Activated CD8-positive, alpha-beta memory T cell treated with anti-CD3 and anti-CD28 coated beads, Interleukin-2, amount 50 U/mL, for 24 hours (primary cell): ENCODE data around the gene PPP1R18.
"Not testable (repeated sequence)": the region's sequence is repeated elsewhere in the genome, so short reads cannot be mapped to it uniquely, and the experiment has no call there.

Experiments used
- DNase-seq: peaks from one replicate; pipeline ENCODE4 v3.0.0-alpha.2; 2020; ENCODE audit errors: extremely low read depth

The PPP1R18 gene

DNA sequence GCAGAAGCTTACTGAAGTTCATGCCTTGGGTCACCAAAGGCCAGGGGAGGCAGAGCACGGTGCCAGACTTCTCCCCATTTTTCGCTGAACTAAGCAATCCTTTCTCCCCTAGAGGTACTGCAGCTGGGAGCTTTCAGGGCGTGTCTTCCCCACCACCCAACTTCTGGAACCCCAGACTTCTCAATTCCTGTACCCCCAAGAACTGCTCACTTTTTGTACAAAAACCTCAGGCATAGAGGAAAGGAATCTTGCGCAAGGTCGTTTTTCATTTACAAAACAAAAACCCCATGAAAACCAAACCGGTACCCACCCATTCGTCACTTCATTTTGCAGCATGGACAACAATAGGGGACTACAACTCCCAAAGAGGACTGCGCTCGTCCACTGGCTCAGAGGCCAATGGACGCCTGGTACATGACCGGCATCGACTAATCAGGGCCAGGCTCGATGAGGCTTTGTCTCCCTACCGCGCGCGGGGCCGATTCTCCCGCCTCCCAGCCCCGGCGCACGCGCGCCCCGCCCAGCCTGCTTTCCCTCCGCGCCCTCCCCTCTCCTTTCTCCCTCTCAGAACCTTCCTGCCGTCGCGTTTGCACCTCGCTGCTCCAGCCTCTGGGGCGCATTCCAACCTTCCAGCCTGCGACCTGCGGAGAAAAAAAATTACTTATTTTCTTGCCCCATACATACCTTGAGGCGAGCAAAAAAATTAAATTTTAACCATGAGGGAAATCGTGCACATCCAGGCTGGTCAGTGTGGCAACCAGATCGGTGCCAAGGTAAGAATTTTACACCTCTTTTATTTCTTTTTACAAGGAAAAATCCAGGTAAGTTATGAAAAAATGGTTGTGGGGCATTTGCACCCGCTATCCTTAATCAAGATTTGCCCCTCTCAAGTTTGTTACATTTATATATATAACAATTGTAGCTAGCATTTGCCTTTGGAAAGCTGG is 33.6 kb upstream of the PPP1R18 start, which contains the start of gene TUBB:
Gene TUBB, plus strand, starts transcription at position 562 of the 947 bp plus-strand sequence. Its CDS starts 155 bp downstream, at position 717.
- DNase-seq, result peak; percentile 87

DNA sequence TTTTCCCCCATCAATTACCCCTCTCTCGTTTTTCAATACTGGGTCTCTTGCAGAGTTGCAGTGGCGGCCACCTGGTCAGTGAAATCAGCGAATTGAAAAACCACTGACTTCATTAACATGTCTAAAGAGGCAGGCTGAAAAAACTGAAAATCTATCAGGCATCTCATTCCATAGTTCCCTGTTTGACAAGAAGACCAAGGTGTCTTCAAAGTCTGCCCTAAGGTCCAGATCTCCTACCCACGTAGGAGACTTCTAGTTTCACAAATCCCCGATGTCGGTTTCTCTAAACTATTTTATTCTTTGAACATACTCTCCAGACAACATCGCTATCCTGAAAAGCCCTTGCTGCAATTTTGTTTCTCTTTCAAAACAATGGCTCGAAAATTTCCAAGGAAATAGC is 32.9 kb upstream of the PPP1R18 start:
- DNase-seq, result no peak

DNA sequence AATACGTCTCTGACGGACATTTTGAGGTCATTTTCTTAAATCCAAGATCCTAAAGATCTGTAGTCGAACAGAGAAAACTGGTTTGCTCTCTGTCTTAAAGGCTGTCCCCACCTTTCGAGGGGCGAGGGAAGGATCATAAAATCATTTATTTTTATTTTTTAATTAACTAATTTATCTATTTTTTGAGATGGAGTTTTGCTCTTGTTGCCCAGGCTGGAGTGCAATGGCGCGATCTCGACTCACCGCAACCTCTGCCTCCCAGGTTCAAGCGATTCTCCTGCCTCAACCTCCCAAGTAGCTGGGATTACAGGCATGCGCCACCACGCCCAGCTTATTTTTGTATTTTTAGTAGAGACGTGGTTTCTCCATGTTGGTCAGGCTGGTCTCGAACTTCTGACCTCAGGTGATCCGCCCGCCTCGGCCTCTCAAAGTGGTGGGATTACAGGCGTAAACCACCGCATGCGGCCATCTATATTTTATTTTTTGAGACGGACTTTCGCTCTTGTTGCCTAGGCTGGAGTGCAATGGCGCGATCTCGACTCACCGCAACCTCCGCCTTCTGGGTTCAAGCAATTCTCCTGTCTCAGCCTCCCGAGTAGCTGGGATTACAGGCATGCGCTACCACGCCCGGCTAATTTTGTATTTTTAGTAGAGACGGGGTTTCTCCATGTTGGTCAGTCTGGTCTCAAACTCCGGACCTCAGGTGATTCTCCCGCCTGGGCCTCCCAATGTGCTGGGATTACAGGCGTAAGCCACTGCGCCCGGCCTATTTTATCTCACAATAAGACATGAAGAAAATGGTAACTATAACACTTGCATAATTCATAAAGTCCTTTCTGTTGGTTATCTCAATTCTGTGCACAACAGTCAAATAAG is 31.6 kb upstream of the PPP1R18 start:
- not testable (repeated sequence) for DNase-seq

DNA sequence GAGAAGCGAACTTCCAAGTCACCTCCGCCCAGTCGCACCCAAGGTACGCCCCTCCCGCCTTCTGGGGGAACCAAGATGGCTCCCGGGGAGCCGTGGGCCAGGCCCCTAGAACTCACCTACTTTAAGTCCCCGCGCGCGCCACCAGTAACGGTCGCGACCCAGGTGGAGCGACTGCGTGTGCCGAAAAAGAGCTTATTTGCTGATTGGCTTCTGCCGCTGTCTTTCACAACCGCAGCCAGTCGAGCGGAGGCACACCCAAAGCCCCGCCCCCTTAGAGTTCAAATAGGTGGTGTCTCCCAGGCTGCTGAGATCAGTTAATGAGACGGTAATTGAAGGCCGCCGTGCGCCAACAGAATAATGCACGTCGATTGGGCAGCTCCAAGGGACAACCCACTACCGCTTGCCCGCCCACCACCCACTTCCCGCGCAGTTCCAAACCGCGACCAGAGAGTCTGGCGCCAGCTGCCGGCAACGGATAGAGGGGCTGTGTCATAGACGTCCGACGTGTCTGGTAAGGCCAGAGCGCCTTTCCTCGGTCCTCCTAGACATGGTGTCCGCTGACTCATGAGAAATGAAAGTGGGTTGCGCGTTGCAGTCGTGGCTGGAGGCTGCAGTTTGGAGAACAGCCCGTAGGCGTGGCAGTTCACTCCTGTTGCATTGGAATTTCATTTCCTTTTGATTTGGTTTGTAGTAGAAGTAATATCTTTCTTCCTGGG is 30.8 kb upstream of the PPP1R18 start, which contains the start of gene MDC1:
Gene MDC1, minus strand, starts transcription at position 153 of the 716 bp plus-strand sequence. CDS start 2,106 bp downstream, outside the sequence.
- DNase-seq, result peak; percentile 98

DNA sequence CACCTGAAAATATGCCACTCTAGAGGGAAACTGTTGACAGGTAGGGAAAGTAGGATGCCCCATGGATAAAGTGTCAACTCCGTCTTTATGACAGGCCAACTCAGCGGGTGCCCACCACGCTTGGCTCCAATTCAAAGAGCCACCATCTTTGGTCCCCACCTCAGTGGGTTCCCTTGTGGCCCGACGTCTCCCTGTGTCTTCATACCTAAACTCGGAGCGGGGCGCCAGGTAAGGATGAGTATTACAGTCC is 30.4 kb upstream of the PPP1R18 start:
- no peak for DNase-seq

DNA sequence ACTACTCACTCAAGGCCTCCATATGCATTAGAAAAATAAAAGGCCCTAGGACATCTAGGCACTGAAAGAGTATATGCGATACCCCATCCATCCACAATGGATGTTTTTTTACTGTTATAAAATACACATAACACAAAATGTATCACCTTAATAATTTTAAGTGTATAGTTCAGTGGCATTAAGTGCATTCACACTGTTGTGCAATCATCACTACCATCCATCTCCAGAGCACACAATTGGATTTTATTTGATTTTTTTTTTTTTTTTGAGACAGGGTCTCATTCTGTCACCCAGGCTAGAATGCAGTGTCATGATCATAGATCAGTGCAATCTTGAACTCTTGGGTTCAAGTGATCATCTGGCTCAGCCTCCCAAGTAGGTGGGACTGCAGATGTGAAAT is 27.8 kb upstream of the PPP1R18 start:
- no peak for DNase-seq

DNA sequence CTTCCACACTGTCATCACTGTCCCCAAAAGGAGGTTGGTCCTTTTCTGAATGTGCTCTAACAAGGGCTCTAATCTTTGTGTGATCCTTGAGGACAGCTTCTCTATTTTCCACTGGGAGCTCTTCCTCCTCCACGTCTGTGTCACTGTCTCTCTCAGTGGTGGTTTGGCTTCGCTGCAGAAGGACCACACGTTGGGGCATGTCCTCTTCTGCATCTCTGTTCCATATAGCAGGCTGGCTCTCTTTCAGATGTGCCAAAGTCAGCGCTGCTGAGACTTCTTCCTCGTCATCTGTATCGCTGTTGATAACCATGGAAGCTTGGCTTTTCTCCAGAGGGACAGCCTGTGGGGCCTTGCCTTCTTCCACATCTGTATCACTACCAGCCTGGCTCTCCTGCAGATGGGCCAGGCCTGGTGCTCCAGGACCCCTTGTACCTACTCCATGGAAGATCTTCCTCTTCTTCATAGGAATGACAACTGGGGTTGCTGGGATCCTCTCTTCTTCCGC is 26.0 kb upstream of the PPP1R18 start:
- DNase-seq, result no peak

DNA sequence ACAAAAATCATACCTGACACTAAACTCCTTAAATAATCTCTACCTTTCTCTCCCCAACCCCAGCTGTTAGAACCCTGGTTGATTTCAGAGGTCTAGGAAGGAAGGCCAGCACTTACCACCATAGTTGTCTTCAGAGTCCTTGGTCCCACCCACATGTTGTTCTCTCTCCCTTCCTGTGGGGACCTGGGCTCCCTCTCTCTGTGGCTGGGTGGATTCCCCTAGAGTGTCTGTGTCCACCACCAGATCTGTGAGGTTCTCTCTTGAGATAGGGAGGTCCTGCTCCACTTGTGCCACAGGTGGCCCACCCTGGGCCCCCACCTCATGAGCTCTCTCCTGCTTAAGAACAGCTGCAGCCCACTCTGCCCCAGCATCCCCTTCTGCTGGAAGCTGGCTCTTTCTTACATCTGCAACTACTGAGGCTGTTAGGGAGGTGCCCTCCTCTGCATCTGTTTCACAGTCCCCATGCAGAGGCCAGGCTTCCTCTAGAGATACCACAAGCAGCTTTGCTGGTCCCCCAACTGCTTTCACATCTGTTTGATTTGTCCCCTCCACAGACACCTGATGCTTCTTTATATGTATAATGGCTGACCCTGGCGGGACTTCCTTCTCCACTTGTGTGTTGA is 25.4 kb upstream of the PPP1R18 start:
- DNase-seq, result no peak

DNA sequence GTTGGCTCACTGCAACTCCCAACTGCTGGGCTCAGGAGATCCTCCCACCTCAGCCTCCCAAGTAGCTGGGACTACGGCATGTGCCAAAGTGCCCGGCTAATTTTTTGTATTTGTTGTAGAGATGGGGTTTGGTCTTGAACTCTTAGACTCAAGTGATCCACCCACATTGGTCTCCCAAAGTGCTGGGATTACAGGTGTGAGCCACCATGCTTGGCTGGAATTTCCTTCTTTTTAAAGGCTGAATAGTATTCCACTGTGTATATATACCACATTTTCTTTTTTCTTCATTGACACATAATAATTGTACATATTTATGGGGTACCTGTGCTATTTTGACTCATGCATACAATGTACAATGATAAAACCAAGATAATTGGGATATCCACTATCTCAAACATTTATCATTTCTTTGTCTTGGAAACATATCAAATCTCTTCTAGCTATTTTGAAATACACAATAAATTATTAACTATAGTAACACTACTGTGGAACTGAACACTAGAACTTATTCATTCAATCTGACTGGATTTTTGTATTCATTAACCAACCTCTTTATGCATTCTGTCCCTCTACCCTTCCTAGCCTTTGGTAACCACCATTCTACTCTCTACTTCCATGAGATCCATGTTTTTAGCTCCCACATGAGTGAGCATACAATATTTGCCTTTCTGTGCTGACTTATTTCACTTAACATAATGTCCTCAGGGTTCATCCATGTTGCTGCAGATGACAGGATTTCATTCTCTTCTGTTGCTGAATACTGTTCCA is 22.8 kb upstream of the PPP1R18 start:
- DNase-seq, result no peak

DNA sequence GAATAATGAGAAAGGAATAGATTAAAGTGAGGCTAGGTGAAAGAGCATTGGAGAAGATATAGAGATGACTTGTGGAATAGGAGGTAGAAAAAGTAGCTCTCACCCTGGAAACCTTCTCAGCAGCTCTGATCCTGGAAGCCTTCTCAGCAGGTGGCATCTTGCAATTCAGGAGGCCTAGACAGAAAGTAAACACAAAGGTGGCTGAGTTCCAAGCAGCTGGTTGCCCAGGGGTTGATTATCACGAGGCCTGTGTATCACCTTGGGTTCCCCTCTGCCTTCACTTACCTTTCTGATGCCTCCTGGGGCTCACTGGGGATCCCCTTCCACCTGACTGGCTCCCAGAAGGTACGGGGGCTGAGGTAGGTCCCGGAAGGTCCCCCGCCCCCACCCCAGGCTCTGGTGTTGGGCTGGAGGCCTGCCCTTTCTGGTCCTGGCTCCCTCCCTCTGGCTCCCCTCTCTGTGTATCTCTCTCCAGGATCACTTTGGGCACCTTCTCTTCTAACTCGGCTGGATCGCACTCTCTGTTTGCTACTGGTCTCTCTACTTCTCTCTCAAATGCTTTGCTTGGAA is 20.9 kb upstream of the PPP1R18 start:
- no peak for DNase-seq

DNA sequence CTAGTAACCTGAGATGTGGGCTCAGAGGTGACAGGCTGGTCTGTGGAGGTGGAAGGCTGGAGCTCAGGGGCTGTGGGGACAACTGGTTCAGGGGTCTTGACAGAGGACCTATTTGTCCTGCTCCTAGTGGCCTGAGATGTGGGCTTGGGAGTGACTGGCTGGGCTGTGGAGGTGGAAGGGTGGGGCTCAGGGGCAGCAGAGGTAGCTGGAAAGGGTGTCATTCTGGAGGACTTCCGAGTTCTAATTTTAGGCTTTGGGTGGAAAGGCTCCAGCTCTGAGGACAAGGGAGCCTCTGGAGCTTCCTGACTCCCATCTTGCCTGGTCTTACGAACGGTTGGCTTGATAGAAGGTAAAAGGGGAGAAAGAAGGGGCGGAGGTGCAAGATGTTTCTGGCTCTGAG is 19.2 kb upstream of the PPP1R18 start:
- DNase-seq, result no peak

DNA sequence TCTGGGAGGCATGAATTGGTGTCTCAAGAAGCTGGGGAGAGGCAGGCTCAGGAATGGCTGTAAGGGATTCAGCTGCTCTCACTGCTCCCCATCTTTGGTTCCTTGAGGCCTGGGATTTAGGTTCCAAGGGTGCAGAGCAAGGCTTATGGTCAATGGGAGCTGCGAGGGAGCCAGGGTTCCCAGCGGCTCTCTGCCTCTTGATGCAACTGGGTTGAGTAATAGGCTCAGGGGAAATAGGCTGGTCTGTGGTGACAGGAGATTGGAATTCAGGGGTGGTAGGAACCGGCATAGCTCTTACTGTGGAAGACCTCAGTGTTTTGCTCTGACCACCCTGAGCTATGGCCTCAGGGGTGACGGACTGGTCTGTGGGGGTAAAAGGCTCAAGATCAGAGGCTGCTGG is 17.4 kb upstream of the PPP1R18 start:
- no peak for DNase-seq

DNA sequence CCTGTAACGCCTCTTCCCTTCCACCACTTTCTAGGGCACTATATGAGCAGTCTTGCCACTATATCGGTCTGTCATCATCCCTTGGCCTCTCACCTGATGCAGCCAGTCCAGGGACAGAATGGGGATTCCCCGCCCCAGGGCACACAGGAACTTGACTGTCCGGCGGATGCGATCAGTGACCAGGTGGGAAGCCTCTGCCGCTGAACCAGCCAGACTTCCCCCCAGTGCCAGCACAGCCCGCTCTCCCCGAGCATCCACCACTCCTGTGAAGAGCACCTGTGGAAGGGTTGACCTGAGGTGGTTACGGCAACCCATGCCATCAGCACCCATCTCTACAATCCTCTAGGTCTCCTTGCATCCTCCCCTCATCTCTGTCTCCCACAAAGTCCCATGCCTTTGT is 16.6 kb upstream of the PPP1R18 start:
- no peak for DNase-seq

DNA sequence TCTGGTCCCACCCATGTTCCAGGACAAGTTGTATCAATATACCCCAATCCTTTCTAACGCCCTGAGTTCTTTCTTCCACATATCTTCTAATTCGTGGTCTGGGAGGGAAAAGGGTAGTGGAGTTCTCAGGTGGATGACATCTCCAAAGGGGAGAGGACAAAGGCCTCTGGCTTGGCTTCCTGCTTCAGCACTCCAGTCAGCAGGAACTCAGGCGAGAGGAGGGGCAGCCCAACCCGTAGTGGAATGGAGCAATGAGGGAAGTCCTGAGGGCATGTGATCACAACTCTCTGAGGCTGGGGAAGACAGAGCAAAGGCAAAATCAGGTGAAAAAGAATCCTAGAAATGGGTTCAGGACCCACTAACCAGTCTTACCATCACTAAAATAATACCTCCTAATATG is 13.9 kb upstream of the PPP1R18 start:
- DNase-seq, result no peak

DNA sequence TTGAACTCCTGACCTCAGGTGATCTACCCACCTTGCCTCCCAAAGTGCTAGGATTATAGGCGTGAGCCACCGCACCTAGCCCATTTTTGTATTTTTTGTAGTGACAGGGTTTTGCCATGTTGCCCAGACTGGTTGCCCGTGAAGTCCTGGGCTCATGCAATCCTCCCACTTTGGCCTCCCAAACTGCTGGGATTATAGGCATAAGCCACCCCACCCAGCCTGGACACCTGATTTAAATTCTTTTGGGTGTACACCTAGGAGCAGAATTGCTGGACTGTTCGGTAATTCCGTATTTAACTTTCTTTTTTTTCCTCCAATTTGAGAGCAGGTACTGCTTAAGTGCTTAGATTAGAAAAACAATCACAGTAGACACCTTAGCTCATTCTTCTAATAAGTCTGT is 10.0 kb upstream of the PPP1R18 start:
- DNase-seq, result no peak

DNA sequence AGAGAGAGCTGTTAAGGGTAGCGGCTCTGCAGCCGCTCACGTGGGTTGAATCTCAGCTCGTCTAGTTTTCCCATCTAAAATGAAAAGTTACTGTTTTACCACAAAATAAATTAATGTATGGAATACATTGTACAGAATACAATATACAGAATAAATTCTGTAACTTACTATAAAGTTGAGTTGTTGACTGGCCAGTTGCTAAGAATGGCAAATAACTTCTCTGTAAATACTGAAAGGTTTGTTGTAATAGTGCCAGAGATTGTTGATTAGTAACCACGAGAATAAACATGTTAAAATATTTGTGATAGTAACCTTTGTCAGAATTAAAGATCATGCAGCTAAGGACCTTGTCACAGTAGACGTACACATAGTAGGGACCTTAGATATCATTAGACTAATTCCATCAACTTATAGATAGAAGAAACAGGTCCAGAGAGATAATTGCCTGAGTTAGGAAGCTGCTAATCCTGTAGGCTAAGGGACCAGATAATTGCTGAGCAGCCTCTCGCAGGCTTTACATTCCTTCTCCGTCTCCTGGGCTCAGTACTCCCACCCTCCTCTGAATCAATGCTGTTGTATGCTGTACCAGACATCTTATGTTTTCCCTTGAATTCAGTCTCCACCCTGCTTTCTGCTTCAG is 4.9 kb upstream of the PPP1R18 start:
- no peak for DNase-seq

DNA sequence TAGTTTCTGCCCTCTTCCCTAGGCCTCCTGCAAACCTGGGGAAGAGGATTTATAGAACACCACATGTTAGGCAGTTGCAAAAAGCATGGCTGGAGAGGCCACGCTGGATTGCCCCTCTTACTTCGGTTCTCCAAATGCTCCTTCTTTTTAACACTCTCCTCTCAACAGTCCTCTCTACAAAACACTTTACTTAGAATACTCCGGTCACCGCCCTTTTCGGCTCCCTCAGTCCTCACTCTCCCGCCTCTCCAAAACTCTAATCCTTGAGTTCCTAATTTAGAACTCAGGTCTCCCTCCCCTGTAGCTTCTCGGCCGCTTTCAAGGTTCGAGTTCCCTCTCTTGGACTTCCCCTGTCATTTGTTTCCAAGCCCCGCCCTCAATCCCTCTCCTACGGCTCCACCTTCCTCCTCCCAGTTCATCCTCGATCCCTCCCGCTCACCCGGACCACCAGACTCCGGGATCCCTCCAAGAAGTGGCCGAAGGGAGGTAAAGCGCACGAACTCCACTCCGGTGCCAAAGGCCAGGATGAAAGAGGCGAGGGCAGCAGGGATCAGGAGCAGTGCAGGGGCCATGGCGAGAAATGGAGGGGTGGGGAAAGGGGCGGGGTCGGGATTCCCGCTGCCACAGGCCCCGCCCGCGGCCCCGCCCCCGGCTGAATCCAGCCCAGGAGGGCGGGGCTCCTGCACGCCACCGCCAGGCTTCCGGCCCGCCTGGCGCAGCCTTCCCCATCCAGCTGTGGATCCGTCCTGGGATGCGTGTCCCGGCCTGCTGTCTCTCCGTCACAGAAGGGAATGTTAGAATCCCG is 4.2 kb upstream of the PPP1R18 start, which contains the start of gene NRM:
Gene NRM, minus strand, starts transcription at position 582 of the 805 bp plus-strand sequence. Its CDS starts 10 bp downstream, at position 572.
- DNase-seq, result no peak

DNA sequence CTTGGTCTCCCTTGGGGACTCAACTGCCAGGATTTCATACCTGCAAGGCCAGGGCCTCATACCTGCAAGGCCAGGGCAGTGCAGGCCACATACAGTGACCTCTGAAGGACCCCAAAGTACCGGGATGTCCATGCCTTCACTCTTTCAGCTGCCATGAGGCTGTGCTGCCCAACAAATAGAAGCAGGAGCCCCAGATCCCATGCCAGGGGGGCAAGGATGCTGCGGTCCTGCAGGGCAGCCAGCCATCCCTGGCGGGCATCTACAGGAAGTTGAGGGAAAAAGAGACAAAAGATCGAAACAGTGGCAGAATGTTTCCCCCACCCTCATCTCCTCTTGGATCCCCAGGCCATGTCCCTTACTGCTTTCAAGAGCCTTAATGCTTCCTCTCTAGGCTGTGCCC is 3.5 kb upstream of the PPP1R18 start:
- DNase-seq, result no peak
